ENCODE results near the gene EDC3.

EDC3 gene

DNA sequence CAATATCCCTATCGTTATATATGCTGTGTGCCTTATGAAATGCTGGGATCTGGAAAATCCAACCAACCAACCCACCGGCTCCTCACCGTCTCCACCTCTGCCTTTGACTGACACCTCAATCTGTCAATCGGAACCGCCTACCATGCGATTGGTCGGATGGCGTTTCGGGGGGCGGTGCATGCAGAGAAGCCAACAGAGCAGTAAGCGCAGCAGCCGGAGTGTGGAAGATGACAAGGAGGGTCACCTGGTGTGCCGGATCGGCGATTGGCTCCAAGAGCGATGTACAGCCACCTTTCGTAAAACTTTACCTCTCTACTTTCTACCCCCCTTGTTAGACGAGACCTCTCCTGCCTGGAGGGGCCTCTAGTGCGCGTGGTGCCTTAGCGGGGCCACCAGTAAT is 73.9 kb downstream of the EDC3 start:
- DNase-seq, result no peak

DNA sequence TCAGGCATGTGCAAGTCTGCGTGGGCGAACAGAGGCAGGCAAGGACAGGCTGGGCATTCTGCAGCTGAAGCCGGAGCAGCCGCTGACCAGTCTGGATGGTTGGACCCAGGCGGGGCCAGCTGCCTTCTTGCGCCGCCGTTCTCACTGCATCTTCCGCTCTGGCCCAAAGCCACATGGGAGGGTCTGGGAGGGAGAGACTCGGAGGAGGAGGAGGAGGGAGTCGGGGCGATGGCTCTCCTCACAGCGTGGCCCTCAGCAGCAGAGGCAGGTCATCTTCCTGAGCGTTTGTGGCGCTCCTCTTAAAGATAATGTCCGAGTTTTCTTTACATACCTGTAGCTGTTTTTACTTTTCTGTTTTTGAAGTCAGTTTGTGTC is 74.3 kb downstream of the EDC3 start:
- DNase-seq, result no peak

DNA sequence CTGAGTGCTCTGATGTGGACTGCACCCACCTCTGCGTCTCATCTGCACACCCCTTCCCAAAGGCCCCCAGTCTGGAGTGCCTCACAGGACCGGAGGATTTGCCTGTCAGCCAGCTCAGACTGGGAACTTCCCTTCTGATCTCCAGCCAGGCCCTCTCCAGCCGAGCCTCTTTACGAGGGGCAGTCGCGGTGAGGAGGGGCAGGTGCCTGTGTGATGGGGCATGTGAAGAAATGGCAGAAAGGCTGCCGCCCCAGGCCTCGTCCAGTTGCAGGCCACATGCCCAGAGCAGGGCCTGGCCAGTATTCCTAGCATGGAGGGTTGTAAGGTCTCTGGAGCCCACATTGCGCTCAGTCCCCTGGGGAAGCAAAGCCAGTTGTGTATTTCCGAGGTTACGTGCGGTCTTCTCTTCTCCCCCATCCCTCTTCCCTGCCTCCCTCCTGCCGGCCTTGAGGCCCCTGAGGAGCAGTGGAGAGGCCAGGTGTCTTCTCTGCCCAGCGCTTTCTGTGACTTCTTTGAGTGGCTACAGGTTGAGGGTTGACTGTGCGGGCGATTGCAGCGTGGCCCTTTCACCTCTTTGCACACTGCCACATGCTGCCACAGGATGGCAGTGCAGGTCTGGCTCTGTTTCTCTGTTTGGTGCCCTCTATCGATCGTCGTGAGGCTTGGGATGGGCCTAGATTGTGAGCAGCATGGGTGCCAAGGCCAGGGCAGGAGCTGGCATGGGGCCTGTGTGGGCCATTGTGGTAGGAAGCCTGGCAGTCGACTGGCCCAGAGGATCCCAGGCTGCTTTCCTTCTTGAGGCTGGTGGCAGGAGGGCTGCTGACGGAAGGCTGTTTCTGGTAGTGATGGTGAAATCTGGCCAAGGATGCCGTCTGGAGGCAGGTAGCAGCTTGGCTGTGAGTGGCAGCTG is 74.9 kb downstream of the EDC3 start:
- peak; percentile 66 to 88 for DNase-seq

DNA sequence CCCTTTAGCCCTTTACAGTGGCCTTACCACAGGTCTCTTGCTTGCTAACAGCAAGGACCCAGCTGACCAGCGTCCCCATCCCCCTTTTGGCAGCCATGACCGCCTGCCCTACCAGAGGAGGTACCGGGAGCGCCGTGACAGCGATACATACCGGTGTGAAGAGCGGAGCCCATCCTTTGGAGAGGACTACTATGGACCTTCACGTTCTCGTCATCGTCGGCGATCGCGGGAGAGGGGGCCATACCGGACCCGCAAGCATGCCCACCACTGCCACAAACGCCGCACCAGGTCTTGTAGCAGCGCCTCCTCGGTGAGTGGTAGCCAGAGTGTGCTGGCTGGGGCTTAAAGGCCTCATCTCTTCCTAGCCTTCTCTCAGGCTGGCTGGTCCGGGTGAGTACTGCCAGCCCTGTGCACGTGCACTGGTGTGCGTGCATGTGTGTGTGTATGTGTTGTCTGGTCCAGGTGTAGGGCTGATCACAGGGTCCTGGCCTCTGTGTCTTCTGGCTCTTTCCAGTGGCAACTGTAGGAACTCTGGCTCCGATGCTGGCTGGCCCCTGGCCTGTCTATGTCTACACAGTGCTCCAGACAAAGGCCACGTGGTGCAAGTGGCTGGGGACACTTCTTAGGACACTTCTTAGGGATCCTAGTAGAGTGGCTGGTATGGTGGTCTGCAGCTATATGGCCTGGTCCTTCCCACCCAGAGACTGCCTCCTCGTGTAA is 75.7 kb downstream of the EDC3 start:
- no peak for DNase-seq

DNA sequence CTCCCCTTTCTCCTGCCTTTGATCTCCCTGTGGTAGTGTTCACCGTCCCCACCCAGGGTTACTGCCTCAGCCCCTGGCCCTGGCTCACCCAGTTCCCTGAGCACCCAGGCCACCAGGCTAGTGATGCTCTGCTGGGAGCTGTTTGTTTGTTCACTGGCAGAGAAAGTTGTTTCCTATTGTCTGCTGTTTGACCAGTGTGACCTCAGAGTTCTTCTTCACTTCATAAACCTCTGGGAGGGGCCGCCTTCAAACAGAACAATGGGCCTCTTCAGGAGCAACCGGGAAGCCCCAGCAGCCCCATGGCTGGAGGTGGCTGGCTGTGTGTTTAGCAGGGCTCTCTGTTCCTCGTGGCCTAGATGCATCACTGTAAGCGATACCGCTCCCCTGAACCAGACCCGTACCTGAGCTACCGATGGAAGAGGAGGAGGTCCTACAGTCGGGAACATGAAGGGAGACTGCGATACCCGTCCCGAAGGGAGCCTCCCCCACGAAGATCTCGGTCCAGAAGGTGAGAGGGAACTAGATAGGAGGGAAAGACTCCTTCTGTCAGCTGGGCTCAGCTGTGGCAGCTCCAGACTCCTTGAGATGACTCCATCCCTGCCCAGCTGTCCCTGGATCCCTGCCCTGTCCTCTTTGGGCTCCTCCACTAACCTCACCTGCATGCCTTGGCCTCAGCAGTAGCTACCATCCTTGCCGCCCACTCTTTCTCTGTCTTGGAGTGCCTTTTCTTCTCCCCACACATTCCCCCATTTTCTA is 76.8 kb downstream of the EDC3 start:
- DNase-seq, result no peak

DNA sequence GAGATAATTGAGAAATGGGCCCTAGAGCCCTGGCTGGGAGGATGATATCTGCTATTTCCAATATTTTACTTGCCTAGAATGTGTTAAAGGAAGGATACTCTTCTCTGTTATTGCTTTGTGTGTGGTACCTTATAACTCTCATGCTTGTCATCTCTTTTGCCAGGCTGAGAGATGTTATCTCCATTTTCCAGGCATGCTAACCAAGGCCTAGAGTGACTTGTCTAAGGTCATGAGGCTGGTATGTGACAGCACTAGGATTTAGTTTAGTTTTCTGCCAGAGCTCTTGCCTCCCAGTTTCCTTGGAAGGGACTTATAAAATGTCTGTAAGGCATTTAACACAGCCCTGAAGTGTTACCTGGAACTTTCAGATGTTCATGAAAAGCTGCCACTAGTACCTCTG is 78.8 kb downstream of the EDC3 start:
- no peak for DNase-seq

DNA sequence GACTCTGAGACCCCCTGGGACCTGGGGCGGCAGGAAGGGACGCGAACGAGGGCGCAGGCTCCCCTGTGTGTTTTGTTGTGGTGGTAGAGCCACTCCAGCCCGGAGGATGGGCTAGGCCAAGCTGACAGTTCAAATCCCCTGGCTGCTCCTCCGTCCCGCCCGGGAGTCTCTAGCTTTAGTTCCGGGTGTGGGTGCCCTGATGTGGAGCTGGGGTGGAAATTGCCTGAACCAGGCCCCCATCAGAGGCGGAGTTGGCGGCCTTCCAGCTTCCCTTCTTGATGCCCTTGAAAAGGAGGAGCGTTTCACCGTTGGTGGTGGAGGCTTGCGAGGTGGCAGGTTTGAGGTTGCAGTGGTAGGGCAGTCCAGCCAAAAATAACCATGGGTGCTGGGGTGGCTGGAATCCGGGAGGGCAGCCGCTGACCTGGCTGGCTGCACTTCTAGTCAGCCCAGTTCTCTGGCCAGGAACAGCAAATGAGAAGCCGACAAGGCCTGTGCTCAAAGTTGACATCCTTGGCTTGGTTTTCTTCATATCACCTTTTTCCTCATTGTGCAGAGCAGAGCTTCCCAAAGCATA is 79.4 kb downstream of the EDC3 start:
- DNase-seq, result peak; percentile 73 to 77

DNA sequence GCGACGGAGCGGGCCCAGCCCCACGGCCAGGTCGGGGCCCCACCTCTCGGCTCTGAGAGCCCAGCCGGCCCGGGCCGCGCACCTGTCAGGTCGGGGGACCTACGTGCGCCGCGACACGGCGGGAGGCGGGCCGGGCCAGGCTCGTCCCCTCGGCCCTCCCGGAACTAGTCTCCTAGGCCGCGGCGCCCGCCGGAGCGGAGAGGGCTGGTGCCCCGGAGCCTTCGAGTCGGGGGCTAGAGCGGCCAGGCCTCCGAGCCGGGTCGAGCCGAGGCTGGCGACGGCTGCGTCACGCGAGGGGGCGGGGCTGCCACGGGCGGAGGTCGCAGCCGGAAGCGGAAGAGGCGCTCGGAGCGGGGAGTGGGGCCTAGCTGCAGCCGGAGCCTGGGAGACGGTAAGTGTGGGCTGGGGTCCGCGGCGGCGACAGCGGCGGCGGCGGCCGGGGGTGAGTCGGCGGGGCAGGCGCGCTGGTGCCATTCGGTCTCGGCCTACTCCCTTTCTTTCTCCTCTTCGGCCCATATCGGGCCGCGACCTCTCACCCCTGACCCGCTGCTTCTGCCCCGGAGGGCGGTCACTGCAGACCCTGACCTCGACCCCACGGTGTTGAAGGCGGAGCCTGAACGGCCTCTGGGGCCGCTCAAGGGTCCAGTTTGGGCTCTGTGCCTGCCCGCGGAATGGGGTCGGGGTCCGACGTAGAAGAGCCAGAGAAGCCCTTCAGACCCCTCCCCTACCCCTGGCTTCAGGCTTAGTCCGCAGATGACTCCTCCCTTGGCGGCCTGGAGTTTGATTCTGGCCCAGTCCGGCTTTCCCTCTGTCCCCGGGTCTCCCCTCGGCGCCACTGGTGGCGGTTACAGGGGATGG is 80.1 kb downstream of the EDC3 start, which contains the start of gene CLK3:
TSS of gene CLK3 (plus strand) at position 329 of the 858 bp plus-strand sequence. CDS start 3,361 bp downstream, outside the sequence.
- peak; percentile 86 to 96 for DNase-seq

DNA sequence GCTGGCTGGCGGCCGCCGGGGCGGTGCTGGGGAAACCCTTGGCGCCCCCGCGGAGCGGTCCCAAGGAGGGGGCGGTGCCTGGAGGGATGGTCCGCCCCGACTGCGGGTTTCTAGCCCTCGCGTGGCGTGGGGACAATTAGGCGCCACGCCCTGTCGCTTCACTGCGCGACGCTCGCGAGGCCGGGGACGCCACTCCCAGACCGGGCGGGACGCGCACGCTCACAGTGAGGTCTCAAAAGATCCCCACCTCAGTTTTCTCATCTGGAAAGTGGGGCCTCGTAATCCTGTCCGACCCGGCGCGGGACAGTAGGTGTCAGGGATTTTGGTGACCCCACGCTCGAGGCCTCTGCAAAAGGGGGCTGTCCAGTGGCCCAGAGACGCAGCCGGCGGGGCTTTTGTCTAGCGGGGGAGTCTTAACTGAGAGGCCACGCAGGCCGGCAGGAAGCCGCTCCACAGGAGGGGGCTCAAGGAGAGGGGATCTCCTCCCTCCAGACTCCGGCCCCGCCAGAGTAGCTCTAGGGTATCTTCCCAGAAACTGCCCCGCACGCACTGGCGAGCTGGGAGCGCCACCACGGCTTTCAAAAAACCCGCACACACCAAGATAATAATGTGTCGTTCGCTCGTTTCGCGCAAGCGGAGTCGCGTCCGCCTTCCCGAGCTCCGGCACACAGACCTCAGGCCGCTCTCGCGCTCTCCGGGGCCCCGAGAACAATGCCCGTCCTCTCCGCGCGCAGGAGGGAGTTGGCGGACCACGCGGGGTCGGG is 80.9 kb downstream of the EDC3 start:
- peak; percentile 83 to 91 for DNase-seq

DNA sequence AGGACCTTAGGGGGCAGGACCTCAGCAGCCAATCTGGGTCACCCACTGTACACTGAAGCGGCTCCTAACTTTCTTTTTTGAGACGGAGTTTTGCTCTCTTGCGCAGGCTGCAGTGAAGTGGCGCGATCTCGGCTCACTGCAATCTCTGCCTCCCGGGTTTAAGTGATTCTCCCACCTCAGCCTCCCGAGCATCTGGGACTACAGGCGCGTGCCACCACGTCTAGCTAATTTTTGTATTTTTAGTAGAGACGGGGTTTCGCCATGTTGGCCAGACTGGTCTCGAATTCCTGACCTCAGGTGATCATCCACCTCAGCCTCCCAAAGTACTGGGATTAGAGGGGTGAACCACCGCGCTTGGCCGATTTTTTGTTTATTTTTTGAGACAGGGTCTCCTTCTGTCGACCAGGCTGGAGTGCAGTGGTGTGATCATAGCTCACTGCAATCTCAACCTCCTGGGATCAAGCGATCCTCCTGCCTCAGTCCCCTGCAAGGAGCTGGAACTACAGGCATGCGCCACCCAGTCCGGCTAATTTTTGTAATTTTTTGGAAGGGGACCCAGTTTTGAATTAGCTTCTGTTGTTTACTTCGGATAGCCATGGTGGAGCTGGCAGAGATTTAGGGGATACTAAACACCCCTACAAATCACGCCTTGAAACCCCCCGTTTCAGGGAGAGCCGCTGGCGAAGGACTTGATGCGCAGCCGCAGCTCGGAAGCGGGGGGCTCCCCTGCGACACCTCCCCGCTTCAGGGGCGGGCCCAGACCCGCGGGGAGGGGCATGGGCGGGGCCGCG is 81.7 kb downstream of the EDC3 start:
- no peak for DNase-seq

DNA sequence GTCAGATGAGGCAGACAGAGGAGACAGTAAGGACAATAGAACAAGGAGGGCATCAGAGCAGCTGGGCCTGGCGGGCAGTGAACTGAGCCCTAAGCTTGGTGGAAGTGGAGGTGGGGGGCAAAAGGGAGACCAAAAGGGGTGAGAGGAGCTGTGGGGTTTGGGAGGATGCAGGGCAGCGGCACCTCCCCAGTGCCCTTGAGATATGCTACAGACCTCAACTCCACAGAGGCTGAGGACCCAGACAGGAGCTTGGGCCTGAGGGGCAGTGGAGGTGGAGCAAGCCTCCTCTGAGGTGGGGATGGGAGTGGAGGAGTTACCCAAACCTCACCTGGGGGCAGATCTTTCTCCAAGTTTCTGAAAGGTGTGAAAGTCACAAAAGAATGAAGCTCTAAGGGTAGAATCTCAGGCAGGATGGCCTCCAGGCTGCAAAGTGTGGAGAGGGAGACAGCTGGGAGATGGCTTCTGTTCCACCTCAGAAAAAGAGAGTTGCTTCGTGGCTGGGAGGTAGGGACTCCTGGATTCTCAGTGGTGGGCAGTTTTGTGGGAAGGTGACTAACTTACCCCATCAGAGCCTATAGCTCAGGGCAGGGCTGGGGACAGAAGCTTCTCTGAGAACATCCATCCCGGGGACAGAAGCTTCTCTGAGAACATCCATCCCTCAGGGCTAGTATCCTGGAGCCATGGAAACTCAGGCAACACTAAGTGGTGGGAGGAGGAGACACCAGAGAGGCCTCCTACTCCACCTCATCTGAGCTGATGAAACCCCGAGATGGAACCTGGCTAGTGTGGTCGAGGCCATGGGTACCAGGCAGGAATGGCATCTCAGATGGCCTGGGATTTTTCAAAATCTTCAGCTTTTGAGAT is 82.5 kb downstream of the EDC3 start:
- DNase-seq, result no peak

DNA sequence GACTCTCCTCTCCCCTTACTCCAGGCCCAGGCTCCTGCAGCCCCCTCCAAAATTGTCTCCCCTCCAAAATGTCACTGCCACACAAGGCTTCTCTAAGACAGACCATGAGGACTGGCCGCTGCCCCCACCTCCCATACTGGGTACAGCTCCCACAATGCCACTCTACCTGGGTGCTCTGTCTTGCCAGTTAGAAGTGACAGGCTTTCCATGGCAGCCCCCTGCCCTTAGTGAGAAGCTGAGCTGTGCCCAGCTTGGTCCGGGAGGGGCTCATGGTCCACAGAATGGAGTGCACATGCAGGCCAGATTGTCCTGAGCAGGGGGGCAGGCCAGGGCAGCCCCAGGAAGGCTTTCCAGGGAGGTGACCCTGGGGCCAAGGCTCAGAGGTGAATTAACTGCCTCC is 83.1 kb downstream of the EDC3 start:
- DNase-seq, result no peak

DNA sequence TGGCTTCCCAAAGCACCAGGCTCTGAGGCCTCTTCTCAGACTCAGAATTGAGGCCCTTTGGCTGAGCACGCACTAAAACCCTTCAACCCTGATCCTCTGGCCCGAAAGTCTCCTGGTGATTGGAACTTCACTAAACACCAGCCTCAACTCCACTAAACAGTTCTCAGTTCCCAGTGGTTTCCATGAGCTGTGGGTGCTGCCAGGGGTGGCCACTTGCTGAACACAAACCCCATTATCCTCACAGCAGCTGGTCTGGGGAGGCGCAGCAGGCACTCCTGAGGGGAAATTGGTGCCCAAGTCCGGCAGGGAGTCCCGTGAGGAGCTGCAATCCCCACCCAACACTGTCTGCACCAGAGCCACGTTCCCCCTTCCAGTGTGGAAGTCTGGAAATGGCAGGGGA is 84.0 kb downstream of the EDC3 start:
- DNase-seq, result no peak

DNA sequence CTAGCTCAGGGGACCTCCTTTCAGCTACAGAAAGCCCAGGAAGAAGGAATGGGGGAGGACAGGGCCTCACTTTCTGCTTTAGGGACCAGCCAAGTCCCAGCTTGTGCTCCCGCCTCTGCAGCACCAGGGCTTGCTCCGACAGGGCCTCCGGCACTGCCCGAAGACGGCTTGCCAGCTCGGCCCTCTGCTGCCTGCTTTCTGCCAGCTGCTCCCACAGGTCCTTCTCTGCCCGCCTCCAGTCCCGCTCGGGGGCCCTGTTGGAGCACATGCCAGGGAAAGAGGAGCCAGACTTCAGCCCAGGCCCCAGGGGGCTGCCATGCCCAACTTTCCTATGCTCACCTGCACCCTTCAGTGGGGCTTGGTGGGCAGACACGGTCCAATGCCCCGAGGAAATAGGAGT is 84.5 kb downstream of the EDC3 start:
- no peak for DNase-seq

DNA sequence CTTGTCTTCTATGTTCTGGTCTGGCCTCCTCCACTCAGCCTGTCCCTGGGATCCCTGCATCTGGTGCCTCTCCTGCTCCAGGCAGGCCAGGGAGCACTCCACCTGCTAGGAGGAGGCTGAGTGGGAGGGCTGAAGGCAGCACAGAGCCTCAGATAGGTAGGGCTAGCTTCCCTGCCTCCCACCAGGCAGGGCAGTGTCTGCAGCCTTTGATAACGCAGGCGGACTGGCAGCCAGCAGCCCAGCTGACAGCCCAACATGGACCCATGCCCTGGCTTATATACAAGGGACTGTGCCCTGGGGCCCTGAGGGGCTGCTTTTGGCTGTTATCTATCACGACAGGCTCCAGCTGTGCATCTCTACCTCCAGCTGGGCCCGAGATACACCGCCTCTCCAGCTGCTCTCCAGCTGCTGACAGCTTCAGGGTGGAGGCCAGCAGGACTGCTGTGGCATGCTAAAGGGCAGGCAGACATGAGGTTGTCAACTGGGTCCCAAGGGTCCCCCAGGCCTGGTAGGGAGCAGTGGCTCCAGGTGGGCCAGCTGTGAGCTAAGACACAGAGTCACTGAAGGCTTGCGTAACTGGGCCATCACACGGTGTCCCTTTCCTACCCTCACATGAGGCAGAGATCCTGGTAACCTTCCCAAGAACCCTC is 85.4 kb downstream of the EDC3 start:
- no peak for DNase-seq

DNA sequence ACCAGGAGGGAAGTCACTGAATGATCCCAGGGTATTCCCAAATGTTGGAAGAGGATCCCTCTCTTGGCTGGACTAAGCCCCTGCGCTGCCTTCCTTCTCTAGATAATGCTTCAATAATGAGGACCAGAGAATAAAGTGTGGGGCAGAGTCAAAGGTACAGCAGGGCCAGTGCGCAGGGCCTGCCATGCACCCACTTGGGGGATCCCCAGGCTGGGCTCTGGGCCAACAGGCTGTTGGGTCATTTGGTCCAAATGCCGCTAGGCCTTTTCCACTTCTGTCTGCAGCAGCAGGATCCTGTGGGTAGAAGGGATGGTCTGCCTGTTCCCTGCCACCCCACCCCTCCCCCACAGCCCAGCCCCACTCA is 85.9 kb downstream of the EDC3 start:
- DNase-seq, result peak in 1 of 2 donors; percentile 31

DNA sequence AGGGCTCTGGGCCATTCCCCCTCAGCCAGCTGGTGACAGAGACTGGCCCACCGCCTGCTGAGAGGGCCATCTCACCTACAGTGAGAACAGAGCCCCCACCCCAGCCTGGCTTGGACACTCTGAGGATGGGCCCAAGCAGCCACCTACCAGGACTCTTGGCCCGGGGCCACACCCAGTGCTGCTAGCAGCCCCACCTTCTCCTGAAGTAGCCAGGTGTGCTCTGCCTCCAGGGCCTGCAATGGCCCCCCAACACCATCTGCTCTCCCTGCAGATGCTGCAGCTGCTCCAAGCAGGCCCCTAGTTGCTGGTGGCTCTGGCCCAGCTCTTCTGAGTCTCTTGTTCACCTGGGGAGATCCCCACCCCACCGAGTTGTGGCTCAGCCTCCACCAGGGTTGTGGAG is 87.0 kb downstream of the EDC3 start:
- no peak for DNase-seq

DNA sequence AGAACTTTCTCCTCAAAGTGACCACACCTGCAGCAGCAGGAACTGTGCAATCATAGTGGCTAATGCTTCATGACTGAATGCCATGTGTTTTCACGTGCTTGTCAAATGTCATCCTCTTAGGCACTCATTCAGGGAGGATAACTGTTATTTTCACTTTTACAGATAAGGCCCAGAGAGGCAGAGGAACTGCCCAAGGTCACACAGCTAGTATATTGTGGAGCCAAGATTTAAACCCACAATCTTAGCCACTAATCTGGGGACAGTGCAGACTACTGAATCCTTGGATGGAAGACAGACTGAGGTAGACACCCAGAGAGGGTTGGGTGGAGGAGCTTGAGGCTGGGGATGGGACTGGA is 90.1 kb downstream of the EDC3 start:
- DNase-seq, result no peak
